ENCODE data around the gene ARHGAP26.

Gene ARHGAP26

GRCh38 chr5:142815469-142815868 is 45.3 kb downstream of the ARHGAP26 start:
- TF ChIP-seq YY1 (IDR thresholded peaks at IDR 0.05; ENCODE audit: insufficient read depth, insufficient read length) (no peak), SUZ12 (IDR thresholded peaks at IDR 0.05; ENCODE audit: extremely low read depth, insufficient read depth, insufficient read length) (no peak)
- no peaks in the 10 kb centered on the region for H3K36me3 ChIP-seq (ENCODE audit: insufficient read depth, insufficient read length, low read length)
- H3K27me3 ChIP-seq (ENCODE audit: insufficient read depth, insufficient read length), result no peaks in the 10 kb centered on the region
- H3K9me3 ChIP-seq (ENCODE audit: insufficient read depth, low read length), result no peaks in the 10 kb centered on the region
- H3K9ac ChIP-seq (ENCODE audit: insufficient read length, low read depth), result no peak overlapping the region
- H3K4me1 ChIP-seq (ENCODE audit: insufficient read depth, insufficient read length), result peaks cover 7% of the 10 kb centered on the region
- H3K4me3 ChIP-seq (ENCODE audit: insufficient read length, low read depth), result no peak overlapping the region
- DNase-seq (ENCODE audit: low read depth, low spot score), result no peak

GRCh38 chr5:142816531-142817430 is 46.6 kb downstream of the ARHGAP26 start:
- DNase-seq (ENCODE audit: low read depth, low spot score), result no peak
- Histone ChIP-seq H3K27me3 (ENCODE audit: insufficient read depth, insufficient read length) (no peaks in the 10 kb centered on the region), H3K9me3 (ENCODE audit: insufficient read depth, low read length) (no peaks in the 10 kb centered on the region), H3K4me1 (ENCODE audit: insufficient read depth, insufficient read length) (peaks cover 7% of the 10 kb centered on the region), H3K36me3 (ENCODE audit: insufficient read depth, insufficient read length, low read length) (no peaks in the 10 kb centered on the region), H3K4me3 (ENCODE audit: insufficient read length, low read depth) (no peak overlapping the region), H3K9ac (ENCODE audit: insufficient read length, low read depth) (no peak overlapping the region)
- TF ChIP-seq SUZ12 (IDR thresholded peaks at IDR 0.05; ENCODE audit: extremely low read depth, insufficient read depth, insufficient read length) (no peak), YY1 (IDR thresholded peaks at IDR 0.05; ENCODE audit: insufficient read depth, insufficient read length) (no peak), ZNF274 (IDR thresholded peaks at IDR 0.05; ENCODE audit: low read depth, low read length) (no peak)

- no peak for TF ChIP-seq ZNF274 (IDR thresholded peaks at IDR 0.05; ENCODE audit: low read depth, low read length)
- TF ChIP-seq SUZ12 (IDR thresholded peaks at IDR 0.05; ENCODE audit: extremely low read depth, insufficient read depth, insufficient read length), result no peak
- TF ChIP-seq YY1 (IDR thresholded peaks at IDR 0.05; ENCODE audit: insufficient read depth, insufficient read length), result no peak
Measured at GRCh38 chr5:142817949-142818431, 47.8 kb downstream of the ARHGAP26 start.

GRCh38 chr5:142819292-142819691 is 49.1 kb downstream of the ARHGAP26 start:
- no peaks in the 10 kb centered on the region for H3K36me3 ChIP-seq (ENCODE audit: insufficient read depth, insufficient read length, low read length)
- no peak overlapping the region for H3K4me3 ChIP-seq (ENCODE audit: insufficient read length, low read depth)
- no peaks in the 10 kb centered on the region for H3K27me3 ChIP-seq (ENCODE audit: insufficient read depth, insufficient read length)
- no peaks in the 10 kb centered on the region for H3K9me3 ChIP-seq (ENCODE audit: insufficient read depth, low read length)
- H3K9ac ChIP-seq (ENCODE audit: insufficient read length, low read depth), result no peak overlapping the region
- H3K4me1 ChIP-seq (ENCODE audit: insufficient read depth, insufficient read length), result peaks cover 7% of the 10 kb centered on the region
- no peak for DNase-seq (ENCODE audit: low read depth, low spot score)
- TF ChIP-seq SUZ12 (IDR thresholded peaks at IDR 0.05; ENCODE audit: extremely low read depth, insufficient read depth, insufficient read length) (no peak), ZNF274 (IDR thresholded peaks at IDR 0.05; ENCODE audit: low read depth, low read length) (no peak), YY1 (IDR thresholded peaks at IDR 0.05; ENCODE audit: insufficient read depth, insufficient read length) (no peak)

More at GRCh38 chr5:142817949-142818431, 47.8 kb downstream of the ARHGAP26 start:
- DNase-seq (ENCODE audit: low read depth, low spot score), result no peak
- Histone ChIP-seq H3K27me3 (ENCODE audit: insufficient read depth, insufficient read length) (no peaks in the 10 kb centered on the region), H3K4me3 (ENCODE audit: insufficient read length, low read depth) (no peak overlapping the region), H3K9ac (ENCODE audit: insufficient read length, low read depth) (no peak overlapping the region), H3K4me1 (ENCODE audit: insufficient read depth, insufficient read length) (peaks cover 7% of the 10 kb centered on the region), H3K9me3 (ENCODE audit: insufficient read depth, low read length) (no peaks in the 10 kb centered on the region), H3K36me3 (ENCODE audit: insufficient read depth, insufficient read length, low read length) (no peaks in the 10 kb centered on the region)

- no peaks in the 10 kb centered on the region for H3K9me3 ChIP-seq (ENCODE audit: insufficient read depth, low read length)
- H3K27me3 ChIP-seq (ENCODE audit: insufficient read depth, insufficient read length), result no peaks in the 10 kb centered on the region
- H3K4me3 ChIP-seq (ENCODE audit: insufficient read length, low read depth), result no peak overlapping the region
- no peak overlapping the region for H3K9ac ChIP-seq (ENCODE audit: insufficient read length, low read depth)
- no peak for DNase-seq (ENCODE audit: low read depth, low spot score)
- peaks cover 7% of the 10 kb centered on the region for H3K4me1 ChIP-seq (ENCODE audit: insufficient read depth, insufficient read length)
- H3K36me3 ChIP-seq (ENCODE audit: insufficient read depth, insufficient read length, low read length), result no peaks in the 10 kb centered on the region
- no peak for TF ChIP-seq SUZ12 (IDR thresholded peaks at IDR 0.05; ENCODE audit: extremely low read depth, insufficient read depth, insufficient read length)
- TF ChIP-seq YY1 (IDR thresholded peaks at IDR 0.05; ENCODE audit: insufficient read depth, insufficient read length), result no peak
- TF ChIP-seq ZNF274 (IDR thresholded peaks at IDR 0.05; ENCODE audit: low read depth, low read length), result no peak
Measured at GRCh38 chr5:142819825-142820224, 49.6 kb downstream of the ARHGAP26 start.

- Histone ChIP-seq H3K9ac (ENCODE audit: insufficient read length, low read depth) (no peak overlapping the region), H3K27me3 (ENCODE audit: insufficient read depth, insufficient read length) (no peaks in the 10 kb centered on the region), H3K36me3 (ENCODE audit: insufficient read depth, insufficient read length, low read length) (no peaks in the 10 kb centered on the region), H3K9me3 (ENCODE audit: insufficient read depth, low read length) (no peaks in the 10 kb centered on the region), H3K4me1 (ENCODE audit: insufficient read depth, insufficient read length) (peaks cover 7% of the 10 kb centered on the region), H3K4me3 (ENCODE audit: insufficient read length, low read depth) (no peak overlapping the region)
- DNase-seq (ENCODE audit: low read depth, low spot score), result no peak
- no peak for TF ChIP-seq YY1 (IDR thresholded peaks at IDR 0.05; ENCODE audit: insufficient read depth, insufficient read length)
- TF ChIP-seq SUZ12 (IDR thresholded peaks at IDR 0.05; ENCODE audit: extremely low read depth, insufficient read depth, insufficient read length), result no peak
- TF ChIP-seq ZNF274 (IDR thresholded peaks at IDR 0.05; ENCODE audit: low read depth, low read length), result no peak
Measured at GRCh38 chr5:142820447-142820846, 50.3 kb downstream of the ARHGAP26 start.

- no peaks in the 10 kb centered on the region for H3K27me3 ChIP-seq (ENCODE audit: insufficient read depth, insufficient read length)
- no peaks in the 10 kb centered on the region for H3K9me3 ChIP-seq (ENCODE audit: insufficient read depth, low read length)
- DNase-seq (ENCODE audit: low read depth, low spot score), result no peak
- H3K4me3 ChIP-seq (ENCODE audit: insufficient read length, low read depth), result no peak overlapping the region
- no peaks in the 10 kb centered on the region for H3K36me3 ChIP-seq (ENCODE audit: insufficient read depth, insufficient read length, low read length)
- H3K4me1 ChIP-seq (ENCODE audit: insufficient read depth, insufficient read length), result peaks cover 7% of the 10 kb centered on the region
- TF ChIP-seq SUZ12 (IDR thresholded peaks at IDR 0.05; ENCODE audit: extremely low read depth, insufficient read depth, insufficient read length) (no peak), YY1 (IDR thresholded peaks at IDR 0.05; ENCODE audit: insufficient read depth, insufficient read length) (no peak), ZNF274 (IDR thresholded peaks at IDR 0.05; ENCODE audit: low read depth, low read length) (no peak)
- H3K9ac ChIP-seq (ENCODE audit: insufficient read length, low read depth), result no peak overlapping the region
Measured at GRCh38 chr5:142821034-142821732, 51.0 kb downstream of the ARHGAP26 start.

Data from NT2/D1 (cell line).